CD4-positive, alpha-beta memory T cell (primary cell): ENCODE data around the gene NFE2L1. TPM values are rescaled to one million over a fixed set of nuclear protein-coding genes. Genes with fewer than 3 reads are reported as not detected.
"Not testable (repeated sequence)": the region's sequence is repeated elsewhere in the genome, so short reads cannot be mapped to it uniquely, and the experiment has no call there.

Experiments used
- CTCF ChIA-PET: fragments of 350-600 bp; sonication (Branson Sonifier 250); formaldehyde crosslinking; loops from one replicate; lab custom pipeline; 2021; ENCODE audit warnings: inconsistent platforms; ENCODE audit not compliant: partially characterized antibody; lab: Charles Lee
- POLR2A ChIA-PET: fragments of 350-600 bp; sonication (Branson Sonifier 250); formaldehyde crosslinking; loops from one replicate; lab custom pipeline; 2021; ENCODE audit not compliant: partially characterized antibody; lab: Charles Lee
- DNase-seq, 5 donors: peaks; one replicate each; pipeline versions ENCODE4 v3.0.0 to v3.0.0-alpha.2; 2020 to 2022; ENCODE audit warnings: mixed read lengths in 1 of 5
- H3K27ac ChIP-seq: one replicate; pipeline ENCODE4 v1.7.0; 2013; ENCODE audit warnings: low read depth, low read length
- H3K27me3 ChIP-seq: 2 replicates; pipeline ENCODE4 v1.7.0; 2013; ENCODE audit warnings: mild to moderate bottlenecking, low read length, moderate library complexity; ENCODE audit not compliant: insufficient read depth
- H3K36me3 ChIP-seq: 2 replicates; pipeline ENCODE4 v1.7.0; 2013; ENCODE audit warnings: mild to moderate bottlenecking, low read length, moderate library complexity; ENCODE audit not compliant: insufficient read depth
- H3K4me1 ChIP-seq: 2 replicates; pipeline ENCODE4 v1.7.0; 2013; ENCODE audit warnings: mild to moderate bottlenecking, low read length, moderate library complexity; ENCODE audit not compliant: insufficient read depth
- H3K4me3 ChIP-seq, 2 donors: one replicate each; pipeline ENCODE4 v1.7.0; 2013; ENCODE audit warnings: low read length in 2 of 2, mild to moderate bottlenecking in 1 of 2
- H3K9me3 ChIP-seq, 2 donors: one replicate each; pipeline ENCODE4 v1.7.0; 2013; ENCODE audit warnings: low read length in 2 of 2, control low read depth in 1 of 2; ENCODE audit not compliant: control insufficient read depth in 1 of 2
- H3K27ac Mint-ChIP-seq, 7 donors: one replicate each; pipeline ENCODE4 v1.8.0; 2020 to 2021; ENCODE audit warnings: mixed read lengths in 7 of 7, mild to moderate bottlenecking in 6 of 7, inconsistent platforms in 3 of 7, moderate library complexity in 3 of 7
- H3K27me3 Mint-ChIP-seq, 2 donors: one replicate each; pipeline ENCODE4 v1.8.0; 2020 to 2021; ENCODE audit warnings: mixed read lengths in 2 of 2
- H3K36me3 Mint-ChIP-seq, 2 donors: one replicate each; pipeline ENCODE4 v1.8.0; 2020 to 2021; ENCODE audit warnings: mixed read lengths in 2 of 2, inconsistent platforms in 1 of 2, mild to moderate bottlenecking in 1 of 2
- H3K4me1 Mint-ChIP-seq, 4 donors: one replicate each; pipeline ENCODE4 v1.8.0; 2020 to 2021; ENCODE audit warnings: mixed read lengths in 4 of 4, mild to moderate bottlenecking in 1 of 4
- H3K4me3 Mint-ChIP-seq, 8 donors: one replicate each; pipeline ENCODE4 v1.8.0; 2020 to 2021; ENCODE audit warnings: mixed read lengths in 8 of 8, mild to moderate bottlenecking in 7 of 8, moderate library complexity in 6 of 8, inconsistent platforms in 3 of 8
- H3K9me3 Mint-ChIP-seq, 8 donors: one replicate each; pipeline ENCODE4 v1.8.0; 2020 to 2021; ENCODE audit warnings: mixed read lengths in 8 of 8, mild to moderate bottlenecking in 5 of 8, inconsistent platforms in 3 of 8, moderate library complexity in 1 of 8
- intact Hi-C: fragments of 100-400 bp; cut with micrococcal nuclease; formaldehyde crosslinking; loops from one replicate; pipeline ENCODE4 v1.15.1; 2023
- polyA plus RNA-seq, 2 donors: library from polyadenylated mRNA; unstranded; fragments of 300-500 nt; fragmentation: Illumina TruSeq; gene quantifications; one replicate each; pipeline ENCODE4 v1.2.3, GENCODE V29; 2021
- total RNA-seq, 2 experiments: library from RNA; stranded (reverse); gene quantifications; one replicate each; pipeline ENCODE4 v1.2.3, GENCODE V29; 2021

The NFE2L1 gene
- total and polyA plus RNA-seq, 4 experiments from 2014 or later: 2.9 to 62.5 (median 34.8) TPM

DNA sequence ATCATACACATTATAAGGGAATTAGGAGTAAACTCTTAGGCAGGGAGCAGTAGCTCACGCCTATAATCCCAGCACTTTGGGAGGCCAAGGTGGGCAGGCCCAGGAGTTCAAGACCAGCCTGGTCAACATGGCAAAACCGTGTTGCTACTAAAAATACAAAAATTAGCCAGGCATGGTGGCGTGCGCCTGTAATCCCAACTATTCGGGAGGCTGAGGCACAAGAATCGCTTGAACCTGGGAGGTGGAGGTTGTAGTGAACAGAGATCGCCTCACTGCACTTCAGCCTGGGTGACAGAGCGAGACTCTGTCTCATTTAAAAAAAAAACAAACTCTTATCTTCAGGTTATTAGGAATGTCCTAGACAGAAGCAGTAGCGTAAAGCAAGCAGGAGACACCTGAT lies 24.7 kb downstream of the NFE2L1 start:
- H3K4me1 ChIP-seq, H3K4me3 ChIP-seq, H3K9me3 Mint-ChIP-seq, H3K4me3 Mint-ChIP-seq, H3K27ac ChIP-seq, DNase-seq, H3K27me3 ChIP-seq, intact Hi-C loops, H3K9me3 ChIP-seq, H3K27me3 Mint-ChIP-seq, H3K4me1 Mint-ChIP-seq: not testable (repeated sequence)
- peaks cover 32% of the 10 kb centered on the region for H3K36me3 ChIP-seq
- POLR2A ChIA-PET: interaction anchor here (1.0 kb wide), 1 partner anchor 47 kb away, joined by 3 read pairs; no protein-coding TSS in a partner anchor
- CTCF ChIA-PET: interaction anchor here (0.5 to 7.2 kb wide), 9 partner anchors 12 to 125 kb away, joined by 3 to 148 read pairs (median 18); partner anchors contain the start of gene COPZ2
- Mint-ChIP-seq H3K27ac (peak overlapping the region in 1 of 7 donors; percentile 19), H3K36me3 (peaks cover 20 to 46% of the 10 kb centered on the region in 2 donors)

DNA sequence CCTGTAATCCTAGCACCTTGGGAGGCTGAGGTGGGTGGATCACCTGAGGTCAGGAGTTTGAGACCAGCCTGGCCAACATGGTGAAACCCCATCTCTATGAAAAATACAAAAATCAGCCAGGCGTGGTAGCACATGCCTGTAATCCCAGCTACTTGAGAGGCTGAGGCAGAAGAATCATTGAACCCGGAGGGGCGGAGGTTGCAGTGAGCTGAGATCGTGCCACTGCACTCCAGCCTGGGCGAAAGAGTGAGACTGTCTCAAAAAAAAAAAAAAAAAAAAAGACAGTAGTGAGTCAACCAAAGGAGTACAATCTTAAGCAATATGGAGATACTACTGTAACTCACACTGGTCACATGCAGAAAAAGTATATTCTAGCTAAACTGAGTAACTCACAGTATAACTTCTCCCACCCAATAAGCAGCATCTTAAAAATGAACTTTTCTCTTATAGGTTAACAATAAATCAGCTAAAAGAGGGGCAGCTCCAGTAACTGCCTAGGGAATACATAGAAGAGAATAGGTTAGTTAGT lies 25.5 kb downstream of the NFE2L1 start:
- H3K36me3 Mint-ChIP-seq: peaks cover 16 to 42% of the 10 kb centered on the region in 2 donors
- CTCF ChIA-PET: interaction anchor here (0.7 to 7.2 kb wide), 23 partner anchors 9 to 545 kb away, joined by 3 to 148 read pairs (median 6); partner anchors contain the start of genes COPZ2, NFE2L1, PNPO and SCRN2
- intact Hi-C loops: loop anchor here (1.0 kb wide), 3 partner anchors 36 to 95 kb away; partner anchors contain the start of gene COPZ2

DNA sequence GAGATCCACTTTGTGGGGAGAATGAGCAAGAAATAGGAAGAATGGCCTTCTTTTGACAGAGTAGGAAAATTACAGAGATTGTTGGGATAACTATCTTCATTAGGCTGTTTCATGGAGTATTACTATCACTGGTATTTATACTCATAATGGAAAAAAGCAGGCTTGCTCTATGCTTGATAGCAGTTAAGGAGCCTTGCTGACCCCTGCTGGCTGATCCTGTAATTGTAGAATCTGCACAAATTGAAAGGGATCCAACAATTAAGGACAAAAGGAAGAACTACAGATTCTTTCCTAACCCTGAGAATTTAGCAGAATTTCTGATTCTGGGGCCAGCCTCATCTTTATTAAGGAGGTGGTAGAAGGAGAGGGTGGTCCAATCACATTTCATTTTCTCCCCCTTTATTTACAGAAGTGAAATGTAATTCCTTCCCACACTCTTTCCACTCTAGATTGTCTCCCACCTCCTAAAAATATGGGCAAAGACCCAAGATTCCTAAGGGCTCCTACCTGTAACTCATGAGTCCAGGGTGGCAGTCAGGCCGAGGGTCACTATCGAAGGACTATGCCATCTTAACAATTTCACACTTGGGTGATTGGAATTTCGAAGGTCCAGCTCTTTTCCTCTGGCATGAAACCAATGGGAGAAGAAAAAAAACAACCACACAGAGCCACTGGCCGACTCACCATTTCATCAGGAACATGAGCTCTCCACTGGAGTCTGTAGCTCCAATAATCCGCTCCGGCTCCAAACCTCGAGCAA lies 26.3 kb downstream of the NFE2L1 start:
- Mint-ChIP-seq H3K4me1 (peaks cover 0 to 6% (median 2%) of the 10 kb centered on the region in 4 donors), H3K4me3 (no peak overlapping the region), H3K36me3 (peaks cover 16 to 38% of the 10 kb centered on the region in 2 donors), H3K27ac (peak overlapping the region in 2 of 7 donors; percentile 48 to 57), H3K9me3 (no peaks in the 10 kb centered on the region), H3K27me3 (no peaks in the 10 kb centered on the region)
- POLR2A ChIA-PET: interaction anchor here (1.2 to 1.6 kb wide), 2 partner anchors 26 to 49 kb away, joined by 5 to 6 read pairs; no protein-coding TSS in a partner anchor
- CTCF ChIA-PET: interaction anchor here (0.7 to 13.3 kb wide), 28 partner anchors 8 to 544 kb away, joined by 3 to 174 read pairs (median 8); partner anchors contain the start of genes COPZ2, NFE2L1, PNPO and SCRN2
- H3K27me3 ChIP-seq: no peaks in the 10 kb centered on the region
- H3K9me3 ChIP-seq: no peaks in the 10 kb centered on the region
- H3K36me3 ChIP-seq: peaks cover 32% of the 10 kb centered on the region
- no peak overlapping the region for H3K4me3 ChIP-seq
- no peak overlapping the region for H3K27ac ChIP-seq
- peak; percentile 64 to 85 (median 69) for DNase-seq
- intact Hi-C loops: loop anchor here (1.0 kb wide), 3 partner anchors 37 to 96 kb away; partner anchors contain the start of gene COPZ2
- H3K4me1 ChIP-seq: no peaks in the 10 kb centered on the region

More for the DNA sequence above, 25.5 kb downstream of the NFE2L1 start:
- POLR2A ChIA-PET: interaction anchor here (0.9 to 1.2 kb wide), 2 partner anchors 25 to 48 kb away, joined by 5 read pairs; no protein-coding TSS in a partner anchor
- DNase-seq, H3K4me1 ChIP-seq, H3K27ac Mint-ChIP-seq, H3K27me3 Mint-ChIP-seq, H3K4me3 Mint-ChIP-seq, H3K4me1 Mint-ChIP-seq, H3K27me3 ChIP-seq, H3K27ac ChIP-seq, H3K9me3 ChIP-seq, H3K9me3 Mint-ChIP-seq, H3K4me3 ChIP-seq: not testable (repeated sequence)
- peaks cover 32% of the 10 kb centered on the region for H3K36me3 ChIP-seq

DNA sequence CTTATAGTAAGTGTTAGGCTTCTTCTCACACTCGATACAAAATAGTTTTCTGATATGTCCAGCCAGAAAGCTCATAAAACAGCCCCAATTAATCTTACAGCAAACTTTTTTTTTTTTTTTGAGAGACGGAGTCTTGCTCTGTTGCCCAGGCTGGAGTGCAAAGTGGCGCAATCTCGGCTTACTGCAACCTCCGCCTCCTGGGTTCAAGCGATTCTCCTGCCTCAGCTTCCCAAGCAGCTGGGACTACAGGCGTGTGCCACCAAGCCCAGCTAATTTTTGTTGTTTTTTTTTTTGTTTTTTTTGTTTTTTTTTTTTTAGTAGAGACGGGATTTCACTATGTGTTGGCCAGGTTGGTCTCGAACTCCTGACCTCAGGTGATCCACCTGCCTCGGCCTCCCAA lies 29.0 kb downstream of the NFE2L1 start:
- CTCF ChIA-PET: interaction anchor here (1.5 to 13.3 kb wide), 7 partner anchors 9 to 541 kb away, joined by 3 to 174 read pairs (median 6); no protein-coding TSS in a partner anchor
- H3K4me1 ChIP-seq, intact Hi-C loops, H3K27ac Mint-ChIP-seq, DNase-seq, H3K4me3 ChIP-seq, H3K4me3 Mint-ChIP-seq, H3K27me3 Mint-ChIP-seq, H3K9me3 ChIP-seq, H3K9me3 Mint-ChIP-seq, H3K27ac ChIP-seq, POLR2A ChIA-PET, H3K27me3 ChIP-seq: not testable (repeated sequence)
- peaks cover 0 to 12% (median 4%) of the 10 kb centered on the region in 4 donors for H3K4me1 Mint-ChIP-seq
- H3K36me3 ChIP-seq: peaks cover 19% of the 10 kb centered on the region
- H3K36me3 Mint-ChIP-seq: peaks cover 16 to 27% of the 10 kb centered on the region in 2 donors

DNA sequence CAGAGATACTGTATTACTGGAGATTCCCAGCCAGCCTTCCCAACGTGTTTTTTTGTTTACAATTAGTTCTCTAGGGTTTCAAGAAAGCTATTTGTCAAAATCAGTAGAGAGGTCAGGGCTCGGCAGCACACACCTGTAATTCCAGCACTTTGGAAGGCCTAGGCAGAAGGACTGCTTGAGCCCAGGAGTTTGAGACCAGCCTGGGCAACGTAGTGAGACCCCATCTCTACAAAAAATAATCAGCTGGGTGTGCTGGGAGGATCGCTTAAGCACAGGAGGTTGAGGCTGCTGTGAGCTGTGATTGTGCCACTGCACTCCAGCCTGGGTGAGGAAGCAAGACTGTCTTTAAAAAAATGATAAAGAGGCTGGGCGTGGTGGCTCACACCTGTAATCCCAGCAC lies 33.7 kb downstream of the NFE2L1 start:
- no peak for DNase-seq
- no peaks in the 10 kb centered on the region for H3K27me3 ChIP-seq
- H3K4me3 ChIP-seq: no peak overlapping the region
- Mint-ChIP-seq H3K9me3 (no peaks in the 10 kb centered on the region), H3K27me3 (no peaks in the 10 kb centered on the region), H3K4me1 (peaks cover 6 to 10% (median 6%) of the 10 kb centered on the region in 4 donors), H3K4me3 (no peak overlapping the region), H3K27ac (no peak overlapping the region), H3K36me3 (peaks cover 2 to 4% of the 10 kb centered on the region in 2 donors)
- H3K27ac ChIP-seq: no peak overlapping the region
- H3K4me1 ChIP-seq: no peaks in the 10 kb centered on the region
- ChIA-PET POLR2A (interaction anchor here (1.1 kb wide), 1 partner anchor 49 kb away, joined by 3 read pairs; no protein-coding TSS in a partner anchor), CTCF (interaction anchor here (1.2 to 13.3 kb wide), 6 partner anchors 10 to 537 kb away, joined by 3 to 174 read pairs (median 31); partner anchors contain the start of gene CBX1)
- no peaks in the 10 kb centered on the region for H3K36me3 ChIP-seq
- no peaks in the 10 kb centered on the region for H3K9me3 ChIP-seq
- intact Hi-C loops: loop anchor here (2.0 to 10.0 kb wide), 2 partner anchors 19 to 137 kb away; partner anchors contain the start of genes CBX1 and PNPO

DNA sequence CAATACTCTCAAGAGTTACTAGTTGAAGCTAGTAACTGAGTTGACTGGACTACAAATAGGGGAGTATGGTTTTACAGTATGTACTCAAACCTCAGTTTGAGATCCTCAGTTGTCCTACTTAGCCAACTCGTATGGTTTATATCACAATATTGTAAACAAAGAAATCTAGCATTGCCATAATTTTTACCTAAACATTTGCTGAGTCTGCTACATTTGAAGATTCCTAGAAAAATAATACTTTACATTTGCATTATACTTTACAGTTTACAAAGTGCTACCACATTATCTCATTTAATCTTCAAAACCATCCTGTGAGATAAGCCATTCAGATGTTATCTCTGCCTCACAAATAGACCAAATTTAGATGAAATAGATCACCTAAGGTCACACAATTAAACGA lies 36.8 kb downstream of the NFE2L1 start:
- peaks cover 0 to 4% of the 10 kb centered on the region in 2 donors for H3K36me3 Mint-ChIP-seq
- H3K27ac Mint-ChIP-seq: no peak overlapping the region
- POLR2A ChIA-PET: no interaction called here
- peaks cover 7 to 10% (median 9%) of the 10 kb centered on the region in 4 donors for H3K4me1 Mint-ChIP-seq
- H3K4me1 ChIP-seq: no peaks in the 10 kb centered on the region
- CTCF ChIA-PET: interaction anchor here (0.7 to 13.3 kb wide), 4 partner anchors 11 to 375 kb away, joined by 3 to 174 read pairs (median 48); partner anchors contain the start of gene CBX1
- H3K4me3 Mint-ChIP-seq: no peak overlapping the region
- no peak overlapping the region for H3K4me3 ChIP-seq
- H3K27ac ChIP-seq: no peak overlapping the region
- no peak for DNase-seq
- intact Hi-C loops: loop anchor here (10.0 kb wide), 1 partner anchor 140 kb away; the partner anchor contains the start of gene PNPO
- H3K9me3 Mint-ChIP-seq: no peaks in the 10 kb centered on the region
- no peaks in the 10 kb centered on the region for H3K36me3 ChIP-seq
- no peaks in the 10 kb centered on the region for H3K27me3 ChIP-seq
- no peaks in the 10 kb centered on the region for H3K27me3 Mint-ChIP-seq
- no peaks in the 10 kb centered on the region for H3K9me3 ChIP-seq
